GM19468 (cell line): ENCODE results near the gene PRKAR1B.

Source experiments
- ATAC-seq: cut with Tn5 transposase; IDR thresholded peaks from one replicate; pipeline ENCODE4 v1.9.1; 2021; ENCODE audit warnings: mild to moderate bottlenecking, moderate library complexity, moderate number of reproducible peaks; ENCODE audit not compliant: unreplicated experiment; ENCODE audit errors: extremely low read depth

PRKAR1B gene

DNA sequence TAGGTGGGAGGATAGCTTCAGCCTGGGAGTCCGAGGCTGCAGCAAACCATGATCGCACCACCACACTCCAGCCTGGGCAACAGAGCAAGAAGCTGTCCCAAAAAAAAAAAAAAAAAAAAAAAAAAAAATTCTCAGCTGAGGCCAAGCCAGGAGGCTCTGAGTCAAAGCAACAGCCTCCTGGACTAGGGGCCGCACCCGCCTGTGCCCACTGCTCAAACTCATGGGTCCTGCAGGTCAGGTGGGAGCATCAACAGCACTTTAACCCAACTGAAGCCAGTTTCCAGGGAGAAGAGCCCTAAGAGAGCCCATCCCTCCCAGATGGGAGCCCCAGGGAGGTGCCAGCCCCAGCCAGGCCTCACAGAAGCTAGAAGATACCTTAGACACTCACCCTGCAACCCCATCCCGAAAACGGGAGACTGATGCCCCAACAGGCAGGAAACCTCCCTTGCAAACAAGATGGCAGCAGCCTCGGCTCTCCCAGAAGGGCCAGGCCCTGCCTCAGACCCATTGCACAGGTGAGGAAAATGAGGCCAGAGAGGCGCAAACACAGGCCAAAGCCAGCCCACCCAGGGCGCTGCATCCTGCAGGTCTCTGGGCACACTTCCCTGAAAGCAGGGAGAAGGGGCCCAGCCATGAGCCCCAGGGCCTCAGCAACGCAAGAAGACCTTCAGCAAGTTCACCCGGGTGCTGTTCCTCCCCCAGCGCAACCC is 218.5 kb downstream of the PRKAR1B start:
- ATAC-seq, result no peak

DNA sequence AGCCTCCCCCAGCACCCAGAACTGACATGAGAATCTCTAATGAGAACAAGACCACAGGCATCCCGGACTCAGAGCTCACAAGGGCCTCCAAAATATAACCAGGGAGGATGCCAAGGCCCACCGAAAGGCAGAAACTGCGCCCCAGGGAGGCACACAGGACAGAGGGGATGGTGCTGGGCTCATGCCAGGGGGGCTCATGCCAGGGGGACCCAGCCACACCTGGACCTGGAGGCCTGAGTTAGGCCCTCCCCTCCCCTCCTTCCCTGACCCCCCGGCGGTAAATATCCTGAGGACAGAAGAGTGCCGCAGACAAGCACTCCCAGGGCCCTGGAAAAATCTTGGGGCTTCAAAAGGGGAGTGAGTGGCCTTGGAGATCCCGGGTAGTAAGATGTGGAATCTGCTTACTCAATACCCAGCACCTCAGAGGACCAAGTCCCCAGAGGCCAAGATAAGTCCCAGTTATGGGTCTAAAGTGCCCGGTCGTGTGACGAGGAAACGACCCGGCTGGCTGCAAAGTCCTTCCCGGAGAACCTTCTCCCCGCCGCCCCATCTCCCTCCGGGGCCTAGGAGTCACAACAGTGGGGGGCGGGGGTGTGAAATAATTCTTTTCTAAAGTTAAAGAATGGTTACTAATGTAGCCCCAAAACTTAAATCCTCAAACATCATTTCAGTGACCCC is 219.3 kb downstream of the PRKAR1B start:
- no peak for ATAC-seq

- no peak for ATAC-seq
Measured at GRCh38 chr7:506921-507622, 220.0 kb downstream of the PRKAR1B start.

- no peak for ATAC-seq
Measured at GRCh38 chr7:506391-506831, 220.7 kb downstream of the PRKAR1B start.

DNA sequence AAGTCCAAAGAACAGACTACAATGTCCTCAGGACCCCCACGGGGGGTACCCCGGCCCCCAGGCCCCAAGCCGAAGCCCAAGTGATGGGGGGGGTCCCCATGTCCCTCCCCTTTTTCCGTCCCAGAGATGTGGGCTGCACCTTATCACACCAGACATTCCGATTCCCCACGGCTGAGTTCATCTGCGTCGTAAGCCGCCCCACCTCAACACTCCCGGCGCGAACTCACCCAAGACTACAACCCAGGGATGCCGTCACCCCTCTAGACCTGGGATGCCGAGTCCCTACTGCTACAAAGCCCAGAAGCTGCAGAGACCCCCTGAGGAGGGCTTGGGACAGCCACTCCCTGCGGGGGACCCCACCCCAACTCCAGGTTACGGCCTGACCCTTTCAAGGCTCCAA is 221.9 kb downstream of the PRKAR1B start:
- ATAC-seq, result no peak

- no peak for ATAC-seq
Measured at GRCh38 chr7:504221-505111, 222.6 kb downstream of the PRKAR1B start.

DNA sequence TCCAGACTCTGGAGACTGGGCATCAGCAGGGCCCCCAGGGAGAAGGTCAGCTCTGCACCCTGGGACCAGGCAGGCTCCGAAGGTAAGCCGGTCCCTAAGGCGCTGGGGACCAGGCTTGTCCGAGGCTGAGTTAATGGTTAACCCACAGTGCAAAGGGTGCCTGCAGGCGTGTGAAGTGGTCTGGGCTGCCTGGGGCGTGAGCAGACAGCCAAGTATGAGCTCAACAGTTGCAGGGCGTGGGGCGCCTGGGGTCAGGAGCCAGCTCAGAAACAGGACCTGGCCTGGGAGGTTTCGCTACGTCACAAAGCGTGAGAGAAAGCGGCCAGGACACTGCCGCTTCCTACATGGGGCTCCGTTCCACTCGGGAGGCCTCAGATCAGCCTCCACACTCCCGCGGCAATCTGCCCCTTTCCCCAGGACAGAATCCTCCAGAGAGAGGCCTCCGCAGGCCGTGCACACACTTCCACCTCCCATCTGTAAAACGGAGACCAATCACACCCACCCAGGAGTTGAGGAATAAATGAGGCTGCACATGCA is 223.4 kb downstream of the PRKAR1B start:
- no peak for ATAC-seq

DNA sequence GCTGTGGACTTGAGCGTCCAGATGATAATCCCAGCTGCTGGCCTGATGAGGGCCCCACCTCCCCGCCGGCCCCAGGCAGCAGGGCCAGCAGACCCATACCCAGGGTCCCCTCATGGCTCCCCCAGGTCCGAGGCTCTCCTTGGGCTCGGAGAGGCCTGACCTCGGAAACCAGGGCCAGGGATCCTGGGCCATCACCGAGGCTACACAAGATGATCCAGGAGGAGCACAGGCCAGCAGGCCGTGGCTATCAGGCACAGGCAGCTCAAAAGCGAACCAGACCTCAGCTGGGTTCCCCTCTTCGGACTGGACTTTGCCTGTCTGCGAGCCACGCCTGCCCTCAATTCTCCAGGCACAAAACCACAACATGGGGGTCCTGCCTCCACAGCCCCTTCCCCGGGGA is 224.8 kb downstream of the PRKAR1B start:
- no peak for ATAC-seq

- ATAC-seq, result no peak
Measured at GRCh38 chr7:501526-501925, 225.6 kb downstream of the PRKAR1B start.

GRCh38 chr7:500521-501420 is 226.3 kb downstream of the PRKAR1B start:
- ATAC-seq, result no peak

GRCh38 chr7:499853-500485 is 227.1 kb downstream of the PRKAR1B start:
- no peak for ATAC-seq
